Lower leg skin (tissue), 4 donors: ENCODE results near the gene PGR. TPM values are rescaled to one million over a fixed set of nuclear protein-coding genes. Genes with fewer than 3 reads are reported as not detected.
A peak's percentile ranks its signal among the peaks of the same experiment; 100 is the strongest.

ENCODE experiments used
- DNase-seq, 2 donors: peaks; one replicate each; pipeline ENCODE4 v3.0.0-alpha.2; 2019; ENCODE audit warnings: low spot score in 2 of 2
- H3K4me3 ChIP-seq: fragments of 200-600 bp; sonication (generic); 2 replicates; pipeline ENCODE4 v1.5.1; 2017; ENCODE audit warnings: mild to moderate bottlenecking, low read depth; ENCODE audit not compliant: poor library complexity, severe bottlenecking
- CTCF ChIP-seq, 3 donors: fragments of 450-650 bp; IDR thresholded peaks; one replicate each; pipeline ENCODE4 v1.5.1; 2016; ENCODE audit warnings: antibody characterized with exemption in 3 of 3, mild to moderate bottlenecking in 3 of 3, moderate library complexity in 2 of 3
- POLR2A ChIP-seq, 2 donors: fragments of 450-650 bp; IDR thresholded peaks; one replicate each; pipeline ENCODE4 v1.6.1; 2016 to 2017; ENCODE audit warnings: antibody characterized with exemption in 2 of 2, mild to moderate bottlenecking in 1 of 2, moderate library complexity in 1 of 2
- WGBS, 2 donors: methylation state at CpG; one replicate each; pipeline ENCODE4 v1.1.5; 2018; 5-methylcytosine and 5-hydroxymethylcytosine counted together
- intact Hi-C: fragments of 100-400 bp; cut with DNase I; formaldehyde crosslinking; loops from one replicate; pipeline ENCODE4 v1.15.0; 2023; ENCODE audit warnings: low total_unique reads
- total RNA-seq, 4 donors: library from RNA; depleted of rRNA; stranded (reverse); fragments of >200 nt; gene quantifications; one replicate each; pipeline ENCODE4 v1.1.0, GENCODE V29; 2016

The PGR gene
- total RNA-seq, 4 donors from 2014 or later: 0.49 to 0.97 (median 0.64) TPM

GRCh38 chr11:101138245-101138930 lies 8.8 kb upstream of the PGR start:
- intact Hi-C loops: no loop called here
- 72 to 79% methylated on average over 1 of the region's 1 CpG for WGBS, 2 donors
- TF ChIP-seq POLR2A (IDR thresholded peaks at IDR 0.05) (no peak), CTCF (IDR thresholded peaks at IDR 0.05) (no peak)
- no peak overlapping the region for H3K4me3 ChIP-seq
- no peak for DNase-seq

GRCh38 chr11:101133190-101133589 lies 3.6 kb upstream of the PGR start:
- H3K4me3 ChIP-seq: no peak overlapping the region
- 81 to 89% methylated on average over 1 of the region's 1 CpG for WGBS, 2 donors
- DNase-seq: no peak
- intact Hi-C loops: no loop called here
- TF ChIP-seq CTCF (IDR thresholded peaks at IDR 0.05) (no peak), POLR2A (IDR thresholded peaks at IDR 0.05) (no peak)

DNA sequence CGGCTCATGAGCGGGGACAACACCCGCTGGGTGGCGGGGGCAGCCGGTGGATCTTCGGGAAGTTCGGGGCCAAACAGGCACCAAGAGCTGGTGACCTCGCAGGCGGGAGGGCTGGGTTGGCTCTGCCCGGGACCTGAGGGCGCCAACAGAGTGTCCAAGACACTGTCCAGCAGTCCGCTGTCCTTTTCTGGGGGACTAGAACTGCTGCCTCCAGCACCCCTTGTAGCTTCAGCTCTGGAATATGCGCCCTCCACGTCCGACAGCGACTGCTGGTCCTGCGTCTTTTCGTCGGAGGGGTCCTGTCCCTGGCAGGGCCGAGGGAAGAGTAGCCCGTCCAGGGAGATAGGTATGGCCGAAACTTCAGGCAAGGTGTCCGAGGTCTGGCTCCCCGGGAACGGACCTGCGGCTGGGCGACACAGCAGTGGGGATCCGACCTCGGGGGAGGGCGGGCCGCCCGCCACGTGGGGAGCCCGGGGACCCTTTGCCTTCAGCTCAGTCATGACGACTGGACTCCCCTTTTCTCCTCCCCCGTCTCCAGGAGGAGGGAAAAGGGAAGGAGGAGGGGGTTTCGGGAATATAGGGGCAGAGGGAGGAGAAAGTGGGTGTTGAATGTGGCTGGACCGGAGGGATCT lies 926 bp downstream of the PGR start:
- DNase-seq: peak; percentile 14 to 82
- H3K4me3 ChIP-seq: peak overlapping the region; percentile 34
- intact Hi-C loops: no loop called here
- TF ChIP-seq CTCF (IDR thresholded peaks at IDR 0.05) (no peak), POLR2A (IDR thresholded peaks at IDR 0.05) (no peak)
- 2 to 3% methylated on average over 24 to 35 of the region's 38 CpGs for WGBS, 2 donors

GRCh38 chr11:101127699-101128570 lies 1.7 kb downstream of the PGR start:
- peak in 1 of 2 donors; percentile 85 for DNase-seq
- no peak for TF ChIP-seq POLR2A (IDR thresholded peaks at IDR 0.05)
- TF ChIP-seq CTCF (IDR thresholded peaks at IDR 0.05): no peak
- 1 to 2% methylated on average over 37 to 63 of the region's 93 CpGs for WGBS, 2 donors
- H3K4me3 ChIP-seq: peak overlapping the region; percentile 34
- intact Hi-C loops: no loop called here

DNA sequence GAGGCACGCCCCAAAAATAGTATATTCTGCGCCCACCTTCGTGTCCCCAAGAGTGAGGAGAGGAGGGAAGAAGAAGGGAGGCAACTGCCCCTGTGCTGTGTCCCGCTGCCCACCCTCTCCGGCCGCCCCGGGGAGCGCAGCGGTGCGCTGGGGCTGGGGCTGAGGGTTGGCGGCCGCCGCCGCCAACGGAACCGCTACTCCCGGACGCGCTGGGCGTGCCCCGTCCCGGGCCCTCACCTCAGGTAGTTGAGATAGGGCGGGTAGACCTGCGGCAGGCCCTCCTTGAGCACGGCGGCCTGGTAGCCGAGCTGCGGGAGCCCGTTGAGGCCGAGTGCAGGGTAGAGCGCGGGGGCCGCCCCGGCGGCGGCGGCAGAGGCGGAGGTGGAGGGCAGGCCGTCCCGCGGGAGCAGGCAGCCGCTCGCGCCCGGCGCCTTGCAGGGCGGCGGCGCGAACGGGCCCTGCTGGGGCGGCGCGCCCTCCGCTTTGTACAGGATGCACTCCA lies 2.4 kb downstream of the PGR start:
- intact Hi-C loops: no loop called here
- TF ChIP-seq CTCF (IDR thresholded peaks at IDR 0.05): no peak
- TF ChIP-seq POLR2A (IDR thresholded peaks at IDR 0.05): no peak
- H3K4me3 ChIP-seq: peak overlapping the region; percentile 34
- DNase-seq: peak in 1 of 2 donors; percentile 84
- 0% methylated on average over 15 to 22 of the region's 55 CpGs for WGBS, 2 donors
